H1 (cell line): ENCODE results near the gene IL32. TPM values are rescaled to one million over a fixed set of nuclear protein-coding genes. Genes with fewer than 3 reads are reported as not detected.

ENCODE experiments used
- CTCF ChIA-PET: fragments of 300-600 bp; sonication (Branson Sonifier 250); formaldehyde crosslinking; loops from one replicate; lab custom pipeline; 2021; ENCODE audit not compliant: partially characterized antibody; lab: Charles Lee
- POLR2A ChIA-PET: fragments of 300-600 bp; sonication (Branson Sonifier 250); formaldehyde crosslinking; loops from one replicate; lab custom pipeline; 2021; ENCODE audit warnings: inconsistent platforms; ENCODE audit not compliant: partially characterized antibody; lab: Charles Lee
- DNase-seq, 2 experiments: peaks; one replicate each; pipeline versions ENCODE4 v3.0.0 to v3.0.0-alpha.2; 2010 to 2022; ENCODE audit warnings: low spot score in 2 of 2, low read depth in 1 of 2, mixed read lengths in 1 of 2
- FAIRE-seq: peaks from 2 replicates; lab custom pipeline; 2011; peaks lifted over from hg19 to GRCh38; lab: Jason Lieb, UNC
- H2AFZ ChIP-seq: 2 replicates; pipeline ENCODE4 v1.8.1; 2012; ENCODE audit warnings: low read length, inconsistent platforms
- H2AK5ac ChIP-seq: 2 replicates; pipeline ENCODE4 v1.6.1; 2013; ENCODE audit warnings: low read depth, low read length
- H2BK120ac ChIP-seq: replicated peaks from 2 replicates; pipeline ENCODE3; 2013; ENCODE audit warnings: low read depth, low read length, inconsistent platforms
- H2BK12ac ChIP-seq: 2 replicates; pipeline ENCODE4 v1.6.1; 2013; ENCODE audit warnings: low read depth, low read length
- H2BK15ac ChIP-seq: 2 replicates; pipeline ENCODE4 v1.6.1; 2013; ENCODE audit warnings: low read length
- H2BK20ac ChIP-seq: 2 replicates; pipeline ENCODE4 v1.6.1; 2013; ENCODE audit warnings: low read length
- H2BK5ac ChIP-seq: 2 replicates; pipeline ENCODE4 v1.6.1; 2013; ENCODE audit warnings: low read depth, low read length
- H3K14ac ChIP-seq: 2 replicates; pipeline ENCODE4 v1.6.1; 2013; ENCODE audit warnings: inconsistent platforms; ENCODE audit not compliant: insufficient read length
- H3K18ac ChIP-seq: 2 replicates; pipeline ENCODE4 v1.6.1; 2013; ENCODE audit warnings: low read length; ENCODE audit errors: extremely low read depth
- H3K23ac ChIP-seq: 2 replicates; pipeline ENCODE4 v1.6.1; 2013; ENCODE audit warnings: inconsistent platforms; ENCODE audit not compliant: insufficient read length
- H3K23me2 ChIP-seq: 2 replicates; pipeline ENCODE4 v1.6.1; 2013; ENCODE audit warnings: low read depth, low read length
- H3K27ac ChIP-seq: 2 replicates; pipeline ENCODE4 v1.6.1; 2011; ENCODE audit warnings: low read depth, low read length, inconsistent platforms
- H3K27me3 ChIP-seq, 4 experiments: replicated peaks in 1 of 4; 1 replicate in 1 of 4; 2 replicates in 3 of 4; pipeline versions ENCODE4 v1.6.1 to v1.8.1; 2011 to 2013; ENCODE audit warnings: low read length in 3 of 4, mild to moderate bottlenecking in 3 of 4, inconsistent platforms in 2 of 4, mixed read lengths in 2 of 4, moderate library complexity in 1 of 4; ENCODE audit not compliant: control insufficient read depth in 3 of 4, insufficient read depth in 3 of 4; ENCODE audit errors: extremely low read depth in 1 of 4
- H3K36me3 ChIP-seq, 4 experiments: 2 replicates each; pipeline versions ENCODE4 v1.6.1 to v1.8.1; 2011 to 2013; ENCODE audit warnings: mild to moderate bottlenecking in 4 of 4, low read length in 3 of 4, moderate library complexity in 2 of 4, control low read depth in 1 of 4, inconsistent platforms in 1 of 4; ENCODE audit not compliant: insufficient read depth in 4 of 4, control insufficient read depth in 2 of 4
- H3K4ac ChIP-seq: replicated peaks from 2 replicates; pipeline ENCODE3; 2013; ENCODE audit warnings: low read length, low read depth, mixed read lengths, inconsistent platforms; ENCODE audit not compliant: insufficient read length
- H3K4me1 ChIP-seq, 4 experiments: replicated peaks in 1 of 4; 1 replicate in 1 of 4; 2 replicates in 3 of 4; pipeline versions ENCODE4 v1.6.1 to v1.8.1; 2011 to 2013; ENCODE audit warnings: low read length in 3 of 4, inconsistent platforms in 2 of 4, mixed read lengths in 1 of 4; ENCODE audit not compliant: insufficient read depth in 4 of 4, control insufficient read depth in 3 of 4
- H3K4me2 ChIP-seq, 2 experiments: 2 replicates each; pipeline versions ENCODE4 v1.6.1 to v1.8.1; 2011 to 2013; ENCODE audit warnings: low read depth in 2 of 2, low read length in 2 of 2, control low read depth in 1 of 2, inconsistent platforms in 1 of 2, mild to moderate bottlenecking in 1 of 2; ENCODE audit not compliant: insufficient read depth in 1 of 2
- H3K4me3 ChIP-seq, 4 experiments: fragments of 200-600, 300-600 bp in 1 of 4; sonication (generic), shearing (Covaris generic), sonication (Bioruptor Twin) in 1 of 4; 2 replicates each; pipeline versions ENCODE4 v1.5.1 to v1.8.1; 2011 to 2016; ENCODE audit warnings: low read length in 4 of 4, low read depth in 3 of 4, control low read depth in 2 of 4, inconsistent platforms in 2 of 4, mild to moderate bottlenecking in 2 of 4, mixed read lengths in 1 of 4, moderate library complexity in 1 of 4; ENCODE audit not compliant: insufficient read depth in 2 of 4; ENCODE audit errors: extremely low read depth in 1 of 4
- H3K56ac ChIP-seq: replicated peaks from 2 replicates; pipeline ENCODE3; 2013; ENCODE audit warnings: low read depth, mild to moderate bottlenecking, mixed read lengths, low read length, inconsistent platforms; ENCODE audit not compliant: insufficient read length
- H3K79me1 ChIP-seq: 2 replicates; pipeline ENCODE4 v1.6.1; 2013; ENCODE audit warnings: low read depth, low read length, control low read depth
- H3K79me2 ChIP-seq, 2 experiments: 2 replicates each; pipeline versions ENCODE4 v1.6.1 to v1.8.1; 2012 to 2013; ENCODE audit warnings: low read length in 2 of 2, mild to moderate bottlenecking in 2 of 2, inconsistent platforms in 1 of 2; ENCODE audit not compliant: insufficient read depth in 2 of 2, control insufficient read depth in 1 of 2
- H3K9ac ChIP-seq, 4 experiments: replicated peaks in 1 of 4; 1 replicate in 1 of 4; 2 replicates in 3 of 4; pipeline versions ENCODE4 v1.6.1 to v1.8.1; 2011 to 2013; ENCODE audit warnings: low read depth in 3 of 4, low read length in 3 of 4, control low read depth in 2 of 4, mild to moderate bottlenecking in 2 of 4, moderate library complexity in 2 of 4, inconsistent platforms in 1 of 4; ENCODE audit errors: extremely low read depth in 1 of 4
- H3K9me3 ChIP-seq, 2 experiments: 2 replicates each; pipeline versions ENCODE4 v1.6.1 to v1.8.1; 2012 to 2013; ENCODE audit warnings: mild to moderate bottlenecking in 2 of 2, moderate library complexity in 2 of 2, control low read depth in 1 of 2, inconsistent platforms in 1 of 2, low read depth in 1 of 2, low read length in 1 of 2, mixed read lengths in 1 of 2; ENCODE audit not compliant: insufficient read depth in 2 of 2
- H4K20me1 ChIP-seq, 2 experiments: replicated peaks in 1 of 2; 2 replicates each; pipeline versions ENCODE3 to v1.8.1; 2011 to 2013; ENCODE audit warnings: inconsistent platforms in 2 of 2, low read length in 2 of 2, mild to moderate bottlenecking in 1 of 2; ENCODE audit not compliant: insufficient read depth in 2 of 2, control insufficient read depth in 1 of 2
- H4K5ac ChIP-seq: 2 replicates; pipeline ENCODE4 v1.6.1; 2013; ENCODE audit warnings: low read length, low read depth, mixed read lengths, inconsistent platforms; ENCODE audit not compliant: insufficient read length
- H4K8ac ChIP-seq: 2 replicates; pipeline ENCODE4 v1.8.0; 2013; ENCODE audit warnings: mild to moderate bottlenecking, moderate library complexity, low read length, inconsistent platforms; ENCODE audit not compliant: insufficient read depth; ENCODE audit errors: extremely low read depth
- H4K91ac ChIP-seq: replicated peaks from 2 replicates; pipeline ENCODE3; 2013; ENCODE audit warnings: low read length, mixed read lengths, inconsistent platforms; ENCODE audit not compliant: insufficient read length
- ATF2 ChIP-seq: IDR thresholded peaks from 2 replicates; pipeline ENCODE4 v1.6.1; 2012; ENCODE audit warnings: low read length, inconsistent platforms
- BACH1 ChIP-seq: IDR thresholded peaks from 2 replicates; pipeline ENCODE4 v1.6.1; 2012; ENCODE audit warnings: low read length, improper control_type of control experiment
- BRCA1 ChIP-seq: IDR thresholded peaks from 2 replicates; pipeline ENCODE4 v1.6.1; 2012; ENCODE audit warnings: low read depth, low read length, improper control_type of control experiment
- CEBPB ChIP-seq: IDR thresholded peaks from 2 replicates; pipeline ENCODE4 v1.6.1; 2012; ENCODE audit warnings: low read depth, low read length
- CHD2 ChIP-seq: IDR thresholded peaks from 2 replicates; pipeline ENCODE4 v1.6.1; 2012; ENCODE audit warnings: low read length, improper control_type of control experiment
- CTBP2 ChIP-seq: IDR thresholded peaks from 2 replicates; pipeline ENCODE4 v1.7.0; 2011; ENCODE audit warnings: borderline replicate concordance, mild to moderate bottlenecking, moderate library complexity, mixed read lengths, low read length; ENCODE audit not compliant: insufficient read depth, insufficient read length
- KDM1A ChIP-seq: fragments of 200-600, 300-600 bp; sonication (generic); IDR thresholded peaks from 2 replicates; pipeline ENCODE4 v1.7.1; 2016; ENCODE audit warnings: mild to moderate bottlenecking, low read length, borderline replicate concordance
- KDM5A ChIP-seq: fragments of 200-600 bp; IDR thresholded peaks from 2 replicates; pipeline ENCODE4 v1.7.1; 2012; ENCODE audit warnings: mild to moderate bottlenecking, low read length, inconsistent platforms, mixed read lengths
- NRF1 ChIP-seq: IDR thresholded peaks from 2 replicates; pipeline ENCODE4 v1.6.1; 2011; ENCODE audit warnings: mild to moderate bottlenecking, low read depth, low read length, improper control_type of control experiment
- SIN3A ChIP-seq, 2 experiments: IDR thresholded peaks in 1 of 2; conservative IDR thresholded peaks in 1 of 2; 2 replicates each; pipeline ENCODE4 v1.6.1; 2011 to 2012; ENCODE audit warnings: low read length in 2 of 2, improper control_type of control experiment in 1 of 2, low read depth in 1 of 2, mild to moderate bottlenecking in 1 of 2
- SIX5 ChIP-seq: IDR thresholded peaks from 2 replicates; pipeline ENCODE4 v1.6.1; 2011; ENCODE audit warnings: mild to moderate bottlenecking, low read depth, low read length
- TCF12 ChIP-seq: IDR thresholded peaks from 2 replicates; pipeline ENCODE4 v1.6.1; 2011; ENCODE audit warnings: low read depth, mild to moderate bottlenecking, low read length
- WGBS, 2 experiments: shearing (Covaris generic) in 1 of 2; methylation state at CpG; one replicate each; pipeline versions ENCODE4 v1.1.6 to v1.1.7; 2013 to 2015; ENCODE audit warnings: low lambda C conversion rate in 2 of 2, mixed read lengths in 2 of 2, inconsistent platforms in 1 of 2, low coverage in 1 of 2, missing lambda C conversion rate in 1 of 2; ENCODE audit not compliant: insufficient replicate concordance in 2 of 2, insufficient coverage in 1 of 2, insufficient read length in 1 of 2; ENCODE audit errors: extremely low coverage in 1 of 2, missing lambda C conversion rate in 1 of 2; 5-methylcytosine and 5-hydroxymethylcytosine counted together
- polyA plus RNA-seq, 7 experiments: library from polyadenylated mRNA; depleted of rRNA in 3 of 7; stranded (reverse) in 5 of 7; unstranded in 2 of 7; fragments of >200 nt in 5 of 7; fragments of 200-250 nt in 2 of 7; gene quantifications; 1 replicate in 5 of 7; 2 replicates in 1 of 7; 4 replicates in 1 of 7; pipeline versions ENCODE4 v1.2.1 to v1.2.3, GENCODE V29; 2011 to 2013; ENCODE audit warnings: missing spikeins in 2 of 7, mixed read lengths in 2 of 7
- total RNA-seq: library from RNA; stranded (reverse); fragmentation: NEBNext Ultra II Directional; extraction: Animal tissue kit (Norgen Biotek cat#: 25700); gene quantifications from 2 replicates; pipeline ENCODE4 v1.2.1, GENCODE V29; 2021

IL32 gene
- total and polyA plus RNA-seq, 2 of the 8 experiments (the other 6 are each of a cell fraction or from before 2014, with no cell fraction given): 2.7 to 5.0 TPM

DNA sequence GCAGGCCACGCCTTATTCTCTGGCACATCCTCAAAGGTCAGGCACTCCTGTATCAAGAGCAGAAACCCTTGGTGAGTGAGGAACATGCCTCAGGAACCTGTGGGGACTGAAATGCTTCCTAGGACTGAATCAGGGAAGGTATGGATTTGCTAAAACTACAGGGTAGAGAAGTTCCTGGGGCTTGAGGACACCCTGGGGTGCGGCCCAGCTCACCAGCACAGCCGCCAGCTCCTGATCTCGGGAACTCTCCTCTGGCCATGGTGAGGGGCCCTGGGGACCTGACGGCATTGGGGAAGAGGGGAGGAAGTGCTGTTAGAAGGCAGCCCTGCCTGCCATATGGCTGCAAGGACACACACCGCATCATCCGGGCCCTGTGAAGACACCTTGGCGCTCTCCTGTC, 26.1 kb downstream of the IL32 start:
- no peak overlapping the region for H3K23ac ChIP-seq
- H2BK5ac ChIP-seq: no peak overlapping the region
- H3K9me3 ChIP-seq: no peaks in the 10 kb centered on the region
- H3K18ac ChIP-seq: no peak overlapping the region
- no peak overlapping the region for H3K14ac ChIP-seq
- ChIA-PET POLR2A (interaction anchor here (0.6 to 8.3 kb wide), 19 partner anchors 8 to 212 kb away, joined by 3 to 137 read pairs (median 4); partner anchors contain the start of genes ZNF205 and ZSCAN10), CTCF (interaction anchor here (0.8 to 36.8 kb wide), 7 partner anchors 11 to 41 kb away, joined by 3 to 619 read pairs (median 4); partner anchors contain the start of genes ZNF205 and ZNF213)
- H3K27me3 ChIP-seq: no peaks in the 10 kb centered on the region
- H3K56ac ChIP-seq: no peak overlapping the region
- peaks cover 13 to 29% of the 10 kb centered on the region in 2 experiments for H4K20me1 ChIP-seq
- H4K8ac ChIP-seq: peak overlapping the region; percentile 60; the same call in 1 of the 2 replicates
- H2AK5ac ChIP-seq: no peak overlapping the region
- no peak overlapping the region for H2BK12ac ChIP-seq
- 91% methylated on average over 8 of the region's 8 CpGs; no CpG with 5 or more reads in 1 of the 2 experiments for WGBS, 2 experiments
- H2AFZ ChIP-seq: no peak overlapping the region
- H2BK15ac ChIP-seq: no peak overlapping the region
- no peak for FAIRE-seq
- H2BK120ac ChIP-seq: no peak overlapping the region
- H3K27ac ChIP-seq: no peak overlapping the region
- no peak overlapping the region for H3K9ac ChIP-seq
- no peak overlapping the region for H3K4me2 ChIP-seq
- no peak overlapping the region for H2BK20ac ChIP-seq
- H3K4me3 ChIP-seq: no peak overlapping the region
- H3K23me2 ChIP-seq: peaks cover 2% of the 10 kb centered on the region; the same call in 1 of the 2 replicates
- H3K4me1 ChIP-seq: peaks cover 4 to 12% (median 10%) of the 10 kb centered on the region in 4 experiments
- no peak overlapping the region for H3K4ac ChIP-seq
- H3K79me1 ChIP-seq: peaks cover 7% of the 10 kb centered on the region
- H4K91ac ChIP-seq: no peak overlapping the region
- DNase-seq: no peak
- peaks cover 28 to 51% (median 39%) of the 10 kb centered on the region in 4 experiments for H3K36me3 ChIP-seq
- peaks cover 5 to 49% of the 10 kb centered on the region in 2 experiments; a peak in 2 of 4 replicates for H3K79me2 ChIP-seq
- no peak overlapping the region for H4K5ac ChIP-seq
- TF ChIP-seq BRCA1: no peak
- TF ChIP-seq KDM5A: no peak
- no peak for TF ChIP-seq TCF12
- TF ChIP-seq CHD2: no peak
- no peak for TF ChIP-seq SIN3A (conservative IDR thresholded peaks at IDR 0.05 in 1 of 2, IDR thresholded peaks at IDR 0.05 in 1 of 2; ENCODE audit: low read depth in 1 of 2, low read length in 2 of 2)
- no peak for TF ChIP-seq BACH1
- TF ChIP-seq ATF2: no peak
- TF ChIP-seq KDM1A: no peak
- no peak for TF ChIP-seq CEBPB
- TF ChIP-seq NRF1: no peak
- no peak for TF ChIP-seq CTBP2
- TF ChIP-seq SIX5: no peak
